Posterior cingulate gyrus (tissue), 11 donors: ENCODE data around the gene ABT1.

Experiments used
- DNase-seq, 10 donors: peaks; one replicate each; pipeline versions ENCODE4 v3.0.0 to v3.0.0-alpha.2; 2020 to 2021; ENCODE audit warnings: mixed read lengths in 3 of 10
- intact Hi-C: fragments of 100-400 bp; cut with DNase I; formaldehyde crosslinking; loops from one replicate; pipeline ENCODE4 v1.15.1; 2023

Gene ABT1

DNA sequence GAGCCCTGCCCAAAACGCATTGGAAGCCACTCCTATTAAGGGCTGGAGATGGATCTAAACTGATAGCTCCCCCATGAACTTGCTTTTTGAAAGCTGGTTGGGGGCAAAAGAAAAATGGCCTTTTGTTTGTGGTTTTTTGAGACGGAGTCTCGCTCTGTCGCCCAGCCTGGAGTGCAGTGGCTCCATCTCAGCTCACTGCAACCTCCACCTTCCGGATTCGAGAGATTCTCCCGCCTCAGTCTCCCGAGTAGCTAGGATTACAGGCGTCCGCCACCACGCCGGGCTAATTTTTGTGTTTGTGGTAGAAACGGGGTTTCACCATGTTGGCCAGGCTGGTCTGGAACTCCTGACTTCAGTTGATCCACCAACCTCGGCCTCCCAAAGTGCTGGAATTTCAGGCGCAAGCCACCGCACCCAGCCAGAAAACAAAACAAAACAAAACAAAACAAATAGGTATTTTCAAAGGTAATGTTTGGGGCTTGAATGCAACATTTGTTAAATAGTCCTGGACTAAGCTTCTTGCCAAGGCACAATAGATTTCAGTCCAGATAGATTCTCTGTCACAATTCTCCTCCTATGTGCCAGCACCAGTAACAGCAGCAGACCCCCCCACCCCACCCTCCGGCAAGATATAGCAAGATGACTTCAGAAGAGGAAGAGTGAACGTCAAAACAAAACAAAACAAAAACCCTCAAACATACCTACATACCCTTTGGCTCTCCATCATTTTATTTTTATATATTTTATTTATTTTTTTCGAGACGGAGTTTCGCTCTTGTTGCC, 26.5 kb upstream of the ABT1 start:
- intact Hi-C loops: no loop called here
- no peak for DNase-seq

DNA sequence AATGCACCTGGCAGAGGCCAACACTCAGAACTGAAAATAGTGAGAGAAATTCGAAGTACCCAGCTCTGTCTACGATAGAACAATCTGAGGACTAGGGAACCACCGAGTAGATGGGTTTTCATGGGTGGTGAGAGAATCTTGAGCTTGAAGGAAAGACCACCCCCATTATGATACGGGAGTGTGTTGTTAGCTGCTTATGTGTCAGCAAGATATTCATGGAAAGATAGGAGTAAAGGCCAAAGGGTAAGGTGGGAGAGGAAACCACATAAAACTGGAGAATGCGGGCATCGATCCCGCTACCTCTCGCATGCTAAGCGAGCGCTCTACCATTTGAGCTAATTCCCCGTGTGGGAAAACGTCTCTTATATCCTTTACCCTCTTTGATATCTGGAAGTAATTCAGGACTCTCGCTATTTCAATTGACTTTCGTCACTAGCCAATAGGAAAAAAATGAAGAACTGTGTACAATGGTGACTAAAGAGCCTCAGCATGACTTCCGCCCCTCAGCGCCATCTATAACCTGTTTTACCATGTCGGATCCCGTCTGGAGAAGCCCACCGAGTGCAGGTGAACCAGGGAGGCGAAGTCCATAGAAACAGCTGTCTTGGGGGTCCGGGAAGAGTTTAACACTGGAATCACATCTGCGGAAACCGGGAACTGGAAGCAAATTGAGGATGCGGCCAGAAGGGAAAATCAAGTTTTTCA, 25.0 kb upstream of the ABT1 start:
- intact Hi-C loops: loop anchor here (1.0 kb wide), 1 partner anchor 24 kb away; no protein-coding TSS in a partner anchor
- DNase-seq: peak in 6 of 10 donors; percentile 20 to 88 (median 44)

DNA sequence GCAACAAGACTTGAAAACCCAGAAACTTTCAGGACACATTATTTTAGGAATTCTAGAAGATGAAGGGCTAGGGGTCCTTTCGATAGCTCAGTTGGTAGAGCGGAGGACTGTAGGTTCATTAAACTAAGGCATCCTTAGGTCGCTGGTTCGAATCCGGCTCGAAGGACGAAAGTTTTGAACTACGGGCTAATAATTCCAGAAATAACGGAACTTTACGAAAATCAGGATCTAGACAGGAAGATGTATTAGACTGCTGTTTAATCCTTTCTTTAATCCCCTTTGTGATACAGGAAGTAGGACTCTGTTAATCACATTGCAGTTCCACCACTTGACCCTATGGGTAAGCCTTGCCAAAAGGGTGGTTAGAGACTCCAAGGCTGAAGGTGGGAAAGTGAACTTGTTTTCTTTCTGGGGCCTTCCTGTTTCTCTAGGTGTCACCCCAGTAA, 21.2 kb upstream of the ABT1 start:
- intact Hi-C loops: no loop called here

DNA sequence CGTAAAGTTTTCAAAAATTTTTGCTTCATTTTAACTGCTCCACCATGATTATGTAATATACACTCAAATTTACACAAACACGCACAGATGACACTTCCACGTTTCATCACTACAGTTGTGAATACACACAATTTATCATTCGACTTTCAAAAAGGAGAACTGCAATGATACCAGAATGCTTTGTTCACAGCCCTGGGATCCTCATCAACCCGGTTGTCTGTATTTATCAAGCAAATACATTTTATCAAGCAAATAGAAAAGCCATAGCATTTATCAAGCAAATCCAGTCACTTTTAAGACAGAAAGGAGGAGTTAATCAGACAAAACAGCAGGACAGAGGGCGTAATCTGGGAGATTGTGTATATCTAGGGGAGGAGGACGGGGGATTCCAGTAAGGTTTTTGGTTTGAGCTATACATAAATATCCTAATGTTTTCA, 20.3 kb upstream of the ABT1 start:
- intact Hi-C loops: no loop called here
- DNase-seq: no peak

More for the DNA sequence above, 21.2 kb upstream of the ABT1 start:
- DNase-seq: no peak

DNA sequence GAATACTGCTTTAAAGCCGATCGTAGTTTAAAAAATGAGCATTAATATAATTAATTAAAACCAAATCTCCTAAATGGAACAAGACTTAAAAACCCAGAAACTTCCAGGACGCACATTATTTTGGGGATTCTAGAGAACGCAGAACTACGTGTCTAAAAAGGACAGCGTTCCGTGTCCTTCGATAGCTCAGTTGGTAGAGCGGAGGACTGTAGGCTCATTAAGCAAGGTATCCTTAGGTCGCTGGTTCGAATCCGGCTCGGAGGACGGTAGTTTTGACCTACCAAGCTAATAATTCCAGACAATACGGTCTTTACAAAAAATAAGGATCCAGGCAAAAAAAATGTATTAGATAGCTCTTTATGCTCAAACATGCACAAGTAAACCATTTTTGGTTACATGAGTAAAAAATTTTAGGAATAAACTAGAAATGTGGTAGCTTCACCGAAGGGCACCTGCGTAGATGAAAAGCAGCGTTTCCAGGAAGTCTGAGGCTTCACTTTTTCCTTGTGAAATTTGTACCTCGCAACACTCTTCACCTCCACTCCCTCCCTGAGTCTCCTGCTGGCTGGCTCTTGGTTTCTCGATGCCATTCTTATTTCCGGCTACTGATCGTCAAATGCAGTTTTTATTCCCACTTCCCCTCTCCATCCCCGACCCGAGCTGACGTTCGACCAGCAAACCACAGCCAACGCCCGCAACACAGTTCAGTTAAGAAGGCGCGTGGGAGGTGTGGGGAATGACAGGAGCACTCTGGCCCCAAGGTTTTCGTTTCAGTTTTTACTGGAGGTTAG, 19.6 kb upstream of the ABT1 start:
- peak in 1 of 10 donors; percentile 9 for DNase-seq

DNA sequence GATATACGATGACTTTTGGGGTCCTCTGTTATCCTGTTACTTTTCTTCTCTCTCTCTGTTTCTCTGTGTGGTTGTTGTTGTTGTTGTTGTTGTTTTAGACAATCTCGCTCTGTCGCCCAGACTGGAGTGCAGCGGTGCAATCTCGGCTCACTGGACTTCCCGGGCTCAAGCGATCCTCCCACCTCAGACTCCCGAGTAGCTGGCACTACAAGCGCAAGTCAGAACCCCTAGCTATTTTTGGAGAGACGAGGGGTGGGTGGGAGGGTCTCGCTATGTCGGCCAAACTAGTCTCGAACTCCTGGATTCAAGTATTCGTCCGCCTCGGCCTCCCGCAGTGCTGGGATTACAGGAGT, 19.1 kb upstream of the ABT1 start:
- DNase-seq: no peak
- intact Hi-C loops: no loop called here

More for the DNA sequence above, 19.6 kb upstream of the ABT1 start:
- intact Hi-C loops: no loop called here

DNA sequence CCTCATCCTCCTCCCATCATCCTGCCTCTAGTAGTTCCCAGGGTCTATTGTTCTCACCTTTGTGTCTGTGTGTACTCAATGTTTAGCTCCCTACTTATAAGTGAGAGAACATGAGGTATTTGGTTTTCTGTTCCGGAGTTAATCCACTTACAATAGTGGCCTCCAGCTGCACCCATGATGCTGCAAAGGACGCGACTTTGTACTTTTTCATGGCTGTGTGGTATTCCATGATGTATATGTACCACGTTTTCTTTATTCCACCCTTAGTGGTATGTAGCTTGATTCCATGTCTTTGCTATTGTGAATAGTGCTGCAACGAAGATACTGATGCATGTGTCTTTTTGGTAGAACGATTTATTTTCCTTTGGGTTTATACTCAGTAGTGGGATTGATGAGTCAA, 18.5 kb upstream of the ABT1 start:
- no peak for DNase-seq
- intact Hi-C loops: no loop called here

DNA sequence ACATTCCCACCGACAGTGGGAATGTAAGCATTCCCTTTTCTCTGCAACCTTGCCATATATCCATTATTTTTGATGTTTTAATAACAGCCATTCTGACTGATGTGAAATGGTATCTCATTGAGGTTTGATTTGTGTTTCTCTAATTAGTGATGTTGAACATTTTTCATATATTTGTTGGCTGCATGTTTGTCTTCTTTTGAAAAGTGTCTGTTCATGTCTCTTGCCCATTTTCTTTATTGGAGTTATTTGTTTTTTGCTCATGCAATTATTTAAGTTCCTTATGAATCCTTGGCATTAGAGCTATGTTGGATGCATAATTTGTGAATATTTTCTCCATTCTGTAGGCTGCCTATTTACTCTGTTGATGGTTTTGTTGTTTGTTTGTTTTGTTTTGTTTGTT, 18.0 kb upstream of the ABT1 start:
- no peak for DNase-seq
- intact Hi-C loops: no loop called here

DNA sequence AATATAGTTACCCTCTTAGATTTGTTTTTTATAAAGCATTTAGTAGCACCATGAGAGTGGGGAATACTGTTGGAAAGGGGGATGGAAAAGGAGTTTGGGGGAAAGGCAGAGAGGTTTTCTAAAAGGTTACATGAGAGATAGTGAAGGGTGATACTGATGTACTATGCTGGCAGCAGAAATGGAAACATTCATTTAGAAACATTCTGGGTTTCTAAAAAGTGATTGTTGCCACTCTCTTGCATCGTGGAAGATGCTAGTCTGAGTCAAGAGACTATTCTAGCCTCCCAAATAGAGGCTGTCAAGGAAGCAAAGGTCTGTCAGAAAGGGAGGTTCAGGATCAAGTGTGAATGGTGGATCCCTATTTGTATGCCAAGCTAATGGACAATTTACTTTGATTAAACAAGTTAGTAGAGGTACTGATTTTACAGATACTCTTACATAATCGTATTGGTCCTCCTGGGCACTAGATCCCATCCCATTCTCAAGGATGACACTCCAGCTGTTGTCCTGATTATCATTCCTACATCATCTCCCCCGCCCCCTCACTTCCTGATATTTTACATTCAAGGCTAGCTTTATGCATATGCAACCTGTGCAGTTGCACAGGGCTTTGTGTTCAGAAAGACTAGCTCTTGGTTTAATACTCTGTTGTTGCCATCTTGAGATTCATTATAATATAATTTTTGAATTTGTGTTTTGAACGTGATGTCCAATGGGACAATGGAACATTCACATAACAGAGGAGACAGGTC, 15.4 kb upstream of the ABT1 start:
- no peak for DNase-seq
- intact Hi-C loops: no loop called here

DNA sequence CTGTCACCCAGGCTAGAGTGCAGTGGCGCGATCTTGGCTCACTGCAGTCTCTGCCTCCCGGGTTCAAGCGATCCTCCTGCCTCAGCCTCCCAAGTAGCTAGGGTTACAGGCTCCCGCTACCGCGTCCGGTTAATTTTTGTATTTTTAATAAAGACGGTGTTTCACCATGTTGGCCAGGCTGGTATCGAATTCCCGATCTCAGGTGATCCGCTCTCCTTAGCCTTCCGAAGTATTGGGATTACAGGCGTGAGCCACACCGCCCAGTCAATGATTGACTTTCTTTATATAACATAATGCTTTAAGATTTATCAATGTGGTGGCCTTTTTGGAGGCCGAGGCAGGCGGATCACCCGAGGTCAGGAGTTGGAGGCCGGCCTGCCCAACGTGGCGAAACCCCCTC, 7.8 kb upstream of the ABT1 start:
- DNase-seq: no peak
- intact Hi-C loops: no loop called here

DNA sequence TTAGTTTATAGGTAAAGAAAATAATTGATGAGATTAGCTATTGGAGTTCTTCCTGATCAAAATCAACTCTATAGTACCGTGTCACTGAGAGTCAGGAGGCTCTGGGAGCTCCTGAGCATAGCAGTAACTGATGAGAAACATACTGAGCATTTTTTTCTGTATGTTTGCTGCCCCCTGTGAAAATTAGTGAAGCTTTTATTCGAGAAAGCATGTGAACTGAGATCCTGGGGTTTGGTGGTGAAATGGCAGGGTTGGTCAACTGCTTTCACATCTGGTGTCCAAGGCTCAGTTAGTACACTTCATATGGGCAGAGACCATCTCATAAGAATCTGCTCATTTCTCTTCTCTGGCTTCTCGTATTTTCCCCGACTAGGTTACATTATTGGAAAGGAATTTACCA, 4.1 kb upstream of the ABT1 start:
- intact Hi-C loops: loop anchor here (10.0 kb wide), 1 partner anchor 58 kb away; the partner anchor contains the start of gene HMGN4
- DNase-seq: no peak

DNA sequence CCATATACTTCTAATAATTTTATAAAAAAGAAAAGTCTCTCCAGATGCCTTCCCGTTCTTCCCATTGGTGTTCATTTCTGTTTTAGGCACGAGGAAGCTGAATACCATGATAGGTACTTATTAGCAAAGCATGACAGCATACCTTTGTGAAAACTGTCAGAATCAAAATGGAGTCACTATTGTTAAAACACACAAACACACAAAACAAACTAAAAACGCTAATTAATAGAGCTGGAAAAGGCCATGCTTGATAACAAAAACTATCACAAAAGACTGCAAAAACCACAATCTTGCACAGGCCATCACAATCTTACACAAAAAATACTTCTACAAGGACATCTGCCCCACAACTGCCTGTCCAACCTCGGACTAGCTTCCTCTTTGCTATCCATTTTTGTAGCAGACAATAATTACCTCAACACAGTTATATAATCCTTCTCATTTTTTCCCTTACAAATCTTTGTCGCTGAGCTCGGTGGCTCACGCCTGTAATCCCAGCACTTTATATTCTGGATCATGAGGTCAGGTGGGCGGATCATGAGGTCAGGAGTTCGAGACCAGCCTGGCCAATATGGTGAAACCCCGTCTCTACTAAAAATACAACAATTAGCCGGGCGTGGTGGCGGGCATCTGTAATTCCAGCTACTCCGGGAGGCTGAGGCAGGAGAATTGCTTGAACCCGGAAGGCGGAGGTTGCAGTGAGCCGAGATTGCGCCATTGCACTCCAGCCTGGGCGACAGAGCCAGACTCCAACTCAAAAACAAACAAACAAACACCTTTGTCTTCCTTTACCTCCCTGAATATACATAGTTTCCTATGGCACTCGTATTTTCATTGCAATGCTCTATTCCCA, 3.2 kb upstream of the ABT1 start:
- intact Hi-C loops: loop anchor here (10.0 kb wide), 1 partner anchor 59 kb away; the partner anchor contains the start of gene HMGN4
- no peak for DNase-seq

DNA sequence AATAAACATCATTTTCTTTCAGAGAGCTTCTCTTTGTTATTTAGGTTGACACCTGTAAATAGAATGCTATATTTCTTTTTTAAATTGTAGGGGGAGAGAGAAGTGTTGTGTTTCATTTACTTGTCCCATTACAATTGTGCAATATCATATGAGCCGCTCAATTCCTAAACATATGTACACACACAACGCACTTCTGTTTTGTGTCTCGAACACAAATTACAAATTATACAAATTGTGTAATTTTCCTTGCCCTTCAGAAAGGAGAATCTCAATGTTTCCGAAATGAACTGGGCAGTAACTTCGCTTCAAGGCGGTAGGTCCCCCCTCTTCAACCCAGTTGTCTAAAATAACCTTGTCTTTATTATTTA, 2.6 kb upstream of the ABT1 start:
- no peak for DNase-seq
- intact Hi-C loops: loop anchor here (10.0 kb wide), 1 partner anchor 59 kb away; the partner anchor contains the start of gene HMGN4

DNA sequence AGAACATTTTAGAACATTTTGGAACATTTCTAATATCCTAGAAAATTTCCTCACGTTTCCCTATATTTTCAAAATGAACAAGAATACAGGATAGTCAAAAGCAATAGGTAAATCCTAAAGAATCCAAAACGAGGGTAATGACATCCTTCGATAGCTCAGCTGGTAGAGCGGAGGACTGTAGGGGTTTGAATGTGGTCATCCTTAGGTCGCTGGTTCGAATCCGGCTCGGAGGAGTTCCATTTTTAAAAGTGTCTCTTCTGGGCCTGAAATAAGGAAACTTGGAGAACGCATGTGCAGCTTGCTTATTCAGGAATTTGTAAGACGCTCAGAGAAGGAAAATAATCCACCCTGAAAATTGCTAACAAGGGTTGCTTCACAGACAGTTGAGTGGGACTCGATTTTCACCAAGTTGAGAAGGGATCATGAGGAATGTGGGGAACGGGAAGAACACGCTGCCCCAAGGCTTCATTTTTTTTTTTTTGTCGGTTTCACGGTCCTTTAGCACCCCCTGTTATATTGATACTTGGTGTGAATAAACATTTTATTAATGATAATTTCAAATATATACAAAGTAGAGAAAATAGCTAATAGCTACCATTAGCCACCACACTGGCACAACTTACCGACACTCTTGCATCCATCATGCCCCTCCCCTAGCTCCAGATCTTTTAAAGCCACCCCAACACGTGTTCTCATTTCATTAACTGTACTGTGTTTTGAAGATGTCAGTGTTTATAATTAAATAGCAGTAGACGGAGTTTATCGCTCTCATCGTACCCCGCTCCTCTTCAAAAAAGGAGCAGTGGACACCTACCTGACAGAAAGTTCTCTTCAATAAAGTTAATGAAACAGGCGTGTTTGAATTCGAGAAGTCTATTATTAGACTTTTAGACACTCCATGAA, 1.8 kb upstream of the ABT1 start:
- intact Hi-C loops: loop anchor here (1.0 to 10.0 kb wide), 3 partner anchors 23 to 254 kb away; partner anchors contain the start of gene HMGN4
- peak in 1 of 10 donors; percentile 27 for DNase-seq

DNA sequence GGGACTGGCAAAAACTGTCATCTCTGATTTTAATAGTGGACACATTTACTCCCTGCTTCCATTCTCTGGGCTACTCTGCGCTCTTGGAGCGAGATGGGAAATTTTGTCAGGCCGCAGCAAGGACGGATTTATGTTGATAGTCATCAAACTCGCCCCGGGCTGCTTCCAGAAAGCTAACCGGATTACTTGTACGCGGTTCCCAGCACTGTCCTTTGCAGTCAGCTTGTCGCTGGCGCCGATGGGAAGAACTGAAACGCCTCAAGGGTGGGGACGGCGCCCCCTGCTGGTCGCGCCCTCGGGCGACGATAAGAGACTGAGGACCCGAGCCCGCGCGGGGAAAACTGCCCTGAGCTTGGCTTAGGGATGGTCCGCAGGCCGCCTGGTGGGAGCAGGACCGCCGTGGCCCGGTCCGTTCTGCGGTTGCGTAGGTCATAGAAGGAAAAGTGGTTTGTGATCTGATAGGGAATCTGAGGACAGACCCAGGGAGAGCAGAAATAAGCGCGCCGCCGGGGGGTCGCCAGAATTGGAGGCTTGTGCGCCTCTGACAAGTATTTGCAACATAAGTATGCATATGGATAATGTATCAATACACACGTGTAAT, 984 bp upstream of the ABT1 start:
- DNase-seq: peak; percentile 78 to 98 (median 90)
- intact Hi-C loops: loop anchor here (1.0 to 10.0 kb wide), 3 partner anchors 23 to 254 kb away; partner anchors contain the start of gene HMGN4

DNA sequence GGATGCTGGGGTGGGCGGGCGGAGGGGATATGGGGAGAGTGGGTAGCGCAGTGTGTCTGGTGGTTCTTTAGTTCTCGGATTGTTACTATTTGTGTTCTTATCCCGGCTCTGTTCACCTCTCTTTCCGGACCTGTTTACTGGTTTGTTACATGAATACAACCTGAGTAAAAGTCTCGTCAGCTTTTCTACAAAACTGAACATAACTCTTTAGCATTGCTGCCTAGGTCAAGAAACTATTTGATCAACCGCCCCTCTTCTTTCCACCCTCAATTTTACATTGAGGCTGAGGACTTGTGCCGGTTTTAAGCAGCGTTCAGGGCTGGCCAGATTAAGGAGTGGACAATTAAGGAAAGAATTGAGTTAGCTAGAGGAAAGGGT, 625 bp downstream of the ABT1 start:
- DNase-seq: no peak
- intact Hi-C loops: loop anchor here (10.0 kb wide), 1 partner anchor 63 kb away; the partner anchor contains the start of gene HMGN4

DNA sequence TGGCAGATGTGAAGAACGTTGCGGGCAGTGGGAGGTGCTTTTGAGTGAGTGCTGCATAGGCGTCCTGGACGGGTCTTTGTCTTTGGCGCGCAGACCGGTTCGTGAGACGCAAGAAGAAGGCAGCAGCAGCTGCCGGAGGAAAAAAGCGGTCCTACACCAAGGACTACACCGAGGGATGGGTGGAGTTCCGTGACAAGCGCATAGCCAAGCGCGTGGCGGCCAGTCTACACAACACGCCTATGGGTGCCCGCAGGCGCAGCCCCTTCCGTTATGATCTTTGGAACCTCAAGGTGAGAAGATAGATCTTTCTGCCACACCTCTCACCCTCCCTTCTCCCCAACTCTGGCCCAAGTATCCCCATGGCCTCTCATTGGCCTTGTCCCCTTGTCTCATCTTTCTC, 1.1 kb downstream of the ABT1 start:
- peak in 1 of 10 donors; percentile 50 for DNase-seq
- intact Hi-C loops: loop anchor here (10.0 kb wide), 1 partner anchor 63 kb away; the partner anchor contains the start of gene HMGN4
